Fibroblast of lung (primary cell): ENCODE results near the gene CFAP299. TPM values are rescaled to one million over a fixed set of nuclear protein-coding genes. Genes with fewer than 3 reads are reported as not detected.

Source experiments
- DNase-seq, 2 donors: peaks; one replicate each; pipeline versions ENCODE4 v3.0.0 to v3.0.0-alpha.2; 2010; ENCODE audit warnings: low read depth in 2 of 2
- H2AFZ ChIP-seq: 2 replicates; pipeline ENCODE4 v1.5.1; 2012; ENCODE audit warnings: low read length, control low read depth, inconsistent platforms
- H3K27ac ChIP-seq: 2 replicates; pipeline ENCODE4 v1.5.1; 2011; ENCODE audit warnings: low read length, control low read depth; ENCODE audit not compliant: insufficient read depth
- H3K27me3 ChIP-seq: 2 replicates; pipeline ENCODE4 v1.5.1; 2011; ENCODE audit warnings: mild to moderate bottlenecking, low read length; ENCODE audit not compliant: control insufficient read depth, insufficient read depth
- H3K36me3 ChIP-seq: 2 replicates; pipeline ENCODE4 v1.5.1; 2011; ENCODE audit warnings: low read length; ENCODE audit not compliant: control insufficient read depth, insufficient read depth
- H3K4me1 ChIP-seq: 2 replicates; pipeline ENCODE4 v1.5.1; 2011; ENCODE audit warnings: low read length; ENCODE audit not compliant: control insufficient read depth, insufficient read depth; ENCODE audit errors: extremely low read depth
- H3K4me2 ChIP-seq: 2 replicates; pipeline ENCODE4 v1.5.1; 2011; ENCODE audit warnings: low read length, control low read depth; ENCODE audit not compliant: insufficient read depth; ENCODE audit errors: extremely low read depth
- H3K4me3 ChIP-seq, 4 experiments: fragments of 200-600 bp in 1 of 4; sonication (generic) in 1 of 4; replicated peaks in 1 of 4; 2 replicates each; pipeline ENCODE4 v1.5.1; 2011 to 2016; ENCODE audit warnings: low read length in 4 of 4, low read depth in 3 of 4, mild to moderate bottlenecking in 3 of 4, control low read depth in 2 of 4, inconsistent platforms in 1 of 4, mixed read lengths in 1 of 4; ENCODE audit not compliant: insufficient read depth in 1 of 4; ENCODE audit errors: control extremely low read depth in 1 of 4
- H3K79me2 ChIP-seq: 2 replicates; pipeline ENCODE4 v1.5.1; 2012; ENCODE audit warnings: mild to moderate bottlenecking, low read length, inconsistent platforms; ENCODE audit not compliant: control insufficient read depth, insufficient read depth
- H3K9ac ChIP-seq: 2 replicates; pipeline ENCODE4 v1.5.1; 2011; ENCODE audit warnings: mild to moderate bottlenecking, low read length, control low read depth; ENCODE audit not compliant: insufficient read depth
- H3K9me3 ChIP-seq: 2 replicates; pipeline ENCODE4 v1.5.1; 2012; ENCODE audit warnings: low read depth, low read length; ENCODE audit not compliant: control insufficient read depth, insufficient read depth
- H4K20me1 ChIP-seq: 2 replicates; pipeline ENCODE4 v1.5.1; 2011; ENCODE audit warnings: low read length; ENCODE audit not compliant: control insufficient read depth, insufficient read depth; ENCODE audit errors: extremely low read depth
- EZH2 ChIP-seq: IDR thresholded peaks from 2 replicates; pipeline ENCODE4 v1.5.1; 2012; ENCODE audit warnings: low read length, control low read depth, mild to moderate bottlenecking; ENCODE audit errors: missing control alignments
- polyA plus RNA-seq, 2 donors: library from polyadenylated mRNA; depleted of rRNA in 1 of 2; stranded (reverse) in 1 of 2; unstranded in 1 of 2; fragments of >200 nt; gene quantifications; 2 replicates each; pipeline ENCODE4 v1.2.1, GENCODE V29; 2011 to 2012; ENCODE audit warnings: missing spikeins in 1 of 2
- total RNA-seq: library from RNA; depleted of rRNA; stranded (reverse); fragments of >200 nt; gene quantifications from 2 replicates; pipeline ENCODE4 v1.2.1, GENCODE V29; 2014
- TF ChIP-seq, protein P1 (sequence below), 2 donors: IDR thresholded peaks in 1 of 2; conservative IDR thresholded peaks in 1 of 2; 1 replicate in 1 of 2; 2 replicates in 1 of 2; pipeline ENCODE4 v1.5.1; 2011 to 2012; ENCODE audit warnings: low read length in 2 of 2, control low read depth in 1 of 2, inconsistent platforms in 1 of 2, low read depth in 1 of 2, mild to moderate bottlenecking in 1 of 2

The CFAP299 gene
- total and polyA plus RNA-seq, 2 donors (not counting 1 experiment from before 2014, with no cell fraction given), result 0.79 to 16.2 TPM

DNA sequence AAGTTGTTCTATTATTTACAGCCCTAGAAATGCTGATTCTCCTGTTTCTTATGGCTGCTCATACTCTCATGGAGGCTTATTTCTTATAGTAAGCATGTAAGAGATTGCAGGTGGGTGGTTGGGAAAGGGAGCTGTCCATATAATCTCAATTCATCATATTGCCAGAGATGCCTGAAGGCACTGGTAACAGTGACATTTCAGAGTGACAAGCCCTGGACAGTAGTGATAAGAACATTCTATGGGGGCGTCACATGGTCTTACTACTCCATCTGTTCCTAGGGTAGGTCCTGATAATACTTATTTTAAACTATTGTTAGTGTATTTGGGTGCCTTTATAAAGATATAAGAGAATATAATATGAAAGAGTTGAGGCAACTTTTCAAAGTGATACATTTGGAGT is 171.5 kb downstream of the CFAP299 start:
- no peak for DNase-seq
- no peaks in the 10 kb centered on the region for H3K9me3 ChIP-seq
- H4K20me1 ChIP-seq, result no peaks in the 10 kb centered on the region
- TF ChIP-seq, protein P1, sequence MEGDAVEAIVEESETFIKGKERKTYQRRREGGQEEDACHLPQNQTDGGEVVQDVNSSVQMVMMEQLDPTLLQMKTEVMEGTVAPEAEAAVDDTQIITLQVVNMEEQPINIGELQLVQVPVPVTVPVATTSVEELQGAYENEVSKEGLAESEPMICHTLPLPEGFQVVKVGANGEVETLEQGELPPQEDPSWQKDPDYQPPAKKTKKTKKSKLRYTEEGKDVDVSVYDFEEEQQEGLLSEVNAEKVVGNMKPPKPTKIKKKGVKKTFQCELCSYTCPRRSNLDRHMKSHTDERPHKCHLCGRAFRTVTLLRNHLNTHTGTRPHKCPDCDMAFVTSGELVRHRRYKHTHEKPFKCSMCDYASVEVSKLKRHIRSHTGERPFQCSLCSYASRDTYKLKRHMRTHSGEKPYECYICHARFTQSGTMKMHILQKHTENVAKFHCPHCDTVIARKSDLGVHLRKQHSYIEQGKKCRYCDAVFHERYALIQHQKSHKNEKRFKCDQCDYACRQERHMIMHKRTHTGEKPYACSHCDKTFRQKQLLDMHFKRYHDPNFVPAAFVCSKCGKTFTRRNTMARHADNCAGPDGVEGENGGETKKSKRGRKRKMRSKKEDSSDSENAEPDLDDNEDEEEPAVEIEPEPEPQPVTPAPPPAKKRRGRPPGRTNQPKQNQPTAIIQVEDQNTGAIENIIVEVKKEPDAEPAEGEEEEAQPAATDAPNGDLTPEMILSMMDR (conservative IDR thresholded peaks at IDR 0.05 in 1 of 2, IDR thresholded peaks at IDR 0.05 in 1 of 2; ENCODE audit: low read depth in 1 of 2, low read length in 2 of 2), result no peak
- TF ChIP-seq EZH2, result no peak
- H3K4me2 ChIP-seq, result no peak overlapping the region
- H3K9ac ChIP-seq, result no peak overlapping the region
- no peaks in the 10 kb centered on the region for H3K4me1 ChIP-seq
- no peaks in the 10 kb centered on the region for H3K27me3 ChIP-seq
- no peak overlapping the region for H2AFZ ChIP-seq
- H3K4me3 ChIP-seq, result no peak overlapping the region
- no peaks in the 10 kb centered on the region for H3K36me3 ChIP-seq
- no peak overlapping the region for H3K27ac ChIP-seq
- no peaks in the 10 kb centered on the region for H3K79me2 ChIP-seq

GRCh38 chr4:80507507-80507906 is 172.0 kb downstream of the CFAP299 start:
- DNase-seq, result no peak
- Histone ChIP-seq H3K4me1 (no peaks in the 10 kb centered on the region), H3K27ac (no peak overlapping the region), H3K4me2 (no peak overlapping the region), H3K79me2 (no peaks in the 10 kb centered on the region), H3K36me3 (no peaks in the 10 kb centered on the region), H3K9ac (no peak overlapping the region), H3K9me3 (no peaks in the 10 kb centered on the region), H3K27me3 (no peaks in the 10 kb centered on the region), H4K20me1 (no peaks in the 10 kb centered on the region), H2AFZ (no peak overlapping the region), H3K4me3 (no peak overlapping the region)
- TF ChIP-seq, protein P1 (conservative IDR thresholded peaks at IDR 0.05 in 1 of 2, IDR thresholded peaks at IDR 0.05 in 1 of 2; ENCODE audit: low read depth in 1 of 2, low read length in 2 of 2), result no peak
- no peak for TF ChIP-seq EZH2

GRCh38 chr4:80515496-80515895 is 180.0 kb downstream of the CFAP299 start:
- no peak for TF ChIP-seq EZH2
- TF ChIP-seq, protein P1 (conservative IDR thresholded peaks at IDR 0.05 in 1 of 2, IDR thresholded peaks at IDR 0.05 in 1 of 2; ENCODE audit: low read depth in 1 of 2, low read length in 2 of 2), result no peak
- no peak for DNase-seq
- no peaks in the 10 kb centered on the region for H3K4me1 ChIP-seq
- H3K4me2 ChIP-seq, result no peak overlapping the region
- H2AFZ ChIP-seq, result no peak overlapping the region
- no peak overlapping the region for H3K4me3 ChIP-seq
- H3K36me3 ChIP-seq, result no peaks in the 10 kb centered on the region
- H3K27ac ChIP-seq, result no peak overlapping the region
- no peaks in the 10 kb centered on the region for H3K9me3 ChIP-seq
- no peaks in the 10 kb centered on the region for H3K79me2 ChIP-seq
- H4K20me1 ChIP-seq, result no peaks in the 10 kb centered on the region
- no peaks in the 10 kb centered on the region for H3K27me3 ChIP-seq
- no peak overlapping the region for H3K9ac ChIP-seq
